ENCODE measurements around the gene FPGS. TPM values are rescaled to one million over a fixed set of nuclear protein-coding genes. Genes with fewer than 3 reads are reported as not detected.

Gene FPGS
- polyA plus RNA-seq, 2 of the 4 experiments (the other 2 are of a cell fraction): 28.8 to 48.5 TPM

DNA sequence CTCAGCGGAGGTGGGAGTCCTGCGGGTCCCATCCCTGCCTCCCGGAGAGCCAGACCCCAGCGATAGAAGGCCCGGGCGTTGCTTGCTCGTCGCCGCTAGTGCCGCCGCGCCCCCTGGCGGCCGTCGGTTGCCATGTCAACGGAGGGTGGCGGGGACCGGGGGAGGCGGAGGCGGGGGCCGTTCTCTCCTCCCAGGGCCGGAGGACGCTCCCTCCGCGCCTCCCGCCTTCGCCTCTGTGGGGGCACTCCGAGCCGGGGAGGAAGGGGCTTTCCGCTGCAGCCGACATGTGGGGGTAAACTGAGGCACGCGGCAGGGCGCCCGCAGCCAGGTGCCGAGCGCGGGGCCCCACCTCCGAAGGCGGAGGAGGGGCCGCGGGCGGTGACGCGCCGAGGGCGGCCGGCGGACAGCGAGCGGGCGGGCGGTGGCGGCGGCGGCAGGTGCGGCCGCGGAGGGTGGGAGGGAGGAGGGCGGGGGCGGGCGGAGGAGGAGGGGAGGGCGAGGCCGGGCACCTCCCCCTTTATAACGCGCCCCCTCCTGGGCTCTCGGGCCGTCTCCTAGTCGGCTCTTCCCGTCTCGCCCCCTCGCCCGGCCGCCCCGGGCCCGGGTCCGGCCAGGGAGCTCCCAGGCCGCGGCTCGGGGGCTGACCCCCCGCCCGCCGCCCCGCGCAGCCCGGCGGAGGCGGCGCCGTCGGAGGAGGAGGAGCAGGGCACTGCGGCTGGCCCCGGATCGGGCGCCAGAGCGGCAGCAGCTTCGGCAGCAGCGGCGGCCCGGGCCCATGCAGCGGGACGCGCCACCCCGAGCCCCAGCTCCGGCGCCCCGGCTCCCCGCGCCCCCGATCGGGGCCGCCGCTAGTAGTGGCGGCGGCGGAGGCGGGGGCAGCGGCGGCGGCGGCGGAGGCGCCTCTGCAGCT is 17.4 kb upstream of the FPGS start:
- CTCF ChIA-PET: interaction anchor here (0.6 to 12.1 kb wide), 56 partner anchors 8 to 405 kb away, joined by 3 to 157 read pairs (median 3); partner anchors contain the start of genes FPGS, ST6GALNAC4 and TOR2A
- TF ChIP-seq HDAC2 (IDR thresholded peaks at IDR 0.05): no peak
- peak; percentile 76 to 96 for TF ChIP-seq RAD21 (conservative IDR thresholded peaks at IDR 0.05 in 1 of 2, IDR thresholded peaks at IDR 0.05 in 1 of 2)
- TF ChIP-seq, protein P1, sequence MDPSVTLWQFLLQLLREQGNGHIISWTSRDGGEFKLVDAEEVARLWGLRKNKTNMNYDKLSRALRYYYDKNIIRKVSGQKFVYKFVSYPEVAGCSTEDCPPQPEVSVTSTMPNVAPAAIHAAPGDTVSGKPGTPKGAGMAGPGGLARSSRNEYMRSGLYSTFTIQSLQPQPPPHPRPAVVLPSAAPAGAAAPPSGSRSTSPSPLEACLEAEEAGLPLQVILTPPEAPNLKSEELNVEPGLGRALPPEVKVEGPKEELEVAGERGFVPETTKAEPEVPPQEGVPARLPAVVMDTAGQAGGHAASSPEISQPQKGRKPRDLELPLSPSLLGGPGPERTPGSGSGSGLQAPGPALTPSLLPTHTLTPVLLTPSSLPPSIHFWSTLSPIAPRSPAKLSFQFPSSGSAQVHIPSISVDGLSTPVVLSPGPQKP (IDR thresholded peaks at IDR 0.05; ENCODE audit: low read depth, low read length): no peak
- TF ChIP-seq BCL3 (IDR thresholded peaks at IDR 0.05): peak; percentile 73; the same call in 1 of the 3 replicates
- TF ChIP-seq SMC3 (IDR thresholded peaks at IDR 0.05): peak; percentile 97
- TF ChIP-seq, protein P2, sequence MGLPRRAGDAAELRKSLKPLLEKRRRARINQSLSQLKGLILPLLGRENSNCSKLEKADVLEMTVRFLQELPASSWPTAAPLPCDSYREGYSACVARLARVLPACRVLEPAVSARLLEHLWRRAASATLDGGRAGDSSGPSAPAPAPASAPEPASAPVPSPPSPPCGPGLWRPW (IDR thresholded peaks at IDR 0.05): no peak
- peak; percentile 86 for TF ChIP-seq MAZ (IDR thresholded peaks at IDR 0.05; ENCODE audit: borderline replicate concordance, low read depth, low read length)
- peak; percentile 90 for TF ChIP-seq CTCF (IDR thresholded peaks at IDR 0.05)
- TF ChIP-seq JUN (IDR thresholded peaks at IDR 0.05): peak in 1 of 2 experiments; percentile 11; a peak in 1 of 5 replicates
- peak; percentile 28 for TF ChIP-seq POLR2A (IDR thresholded peaks at IDR 0.05; ENCODE audit: low read length)
- TF ChIP-seq PHF8 (IDR thresholded peaks at IDR 0.05; ENCODE audit: borderline replicate concordance, low read depth): no peak
- TF ChIP-seq TFCP2L1 (CRISPR knock-in tag; IDR thresholded peaks at IDR 0.05): no peak
- TF ChIP-seq CBX2 (IDR thresholded peaks at IDR 0.05; ENCODE audit: borderline replicate concordance, low read depth): no peak
- Histone ChIP-seq H3K4me1 (peaks cover 11% of the 10 kb centered on the region; the same call in 2 of the 3 replicates), H3K4me3 (peak overlapping the region; percentile 88), H3K27ac (peak overlapping the region; percentile 94 to 99), H3K9me3 (no peaks in the 10 kb centered on the region), H3K4me2 (peak overlapping the region; percentile 75)
- 0% methylated on average over 1 of the region's 123 CpGs for WGBS (ENCODE audit: missing lambda C conversion rate)
- DNase-seq (ENCODE audit: low read depth in 1 of 2, low spot score in 1 of 2) (peak; percentile 85 to 92), FAIRE-seq (no peak), ATAC-seq (peak; percentile 72 to 77)
- POLR2A ChIA-PET: interaction anchor here (0.7 to 1.3 kb wide), 13 partner anchors 9 to 177 kb away, joined by 3 to 12 read pairs (median 3); partner anchors contain the start of genes FPGS, STXBP1 and TOR2A

DNA sequence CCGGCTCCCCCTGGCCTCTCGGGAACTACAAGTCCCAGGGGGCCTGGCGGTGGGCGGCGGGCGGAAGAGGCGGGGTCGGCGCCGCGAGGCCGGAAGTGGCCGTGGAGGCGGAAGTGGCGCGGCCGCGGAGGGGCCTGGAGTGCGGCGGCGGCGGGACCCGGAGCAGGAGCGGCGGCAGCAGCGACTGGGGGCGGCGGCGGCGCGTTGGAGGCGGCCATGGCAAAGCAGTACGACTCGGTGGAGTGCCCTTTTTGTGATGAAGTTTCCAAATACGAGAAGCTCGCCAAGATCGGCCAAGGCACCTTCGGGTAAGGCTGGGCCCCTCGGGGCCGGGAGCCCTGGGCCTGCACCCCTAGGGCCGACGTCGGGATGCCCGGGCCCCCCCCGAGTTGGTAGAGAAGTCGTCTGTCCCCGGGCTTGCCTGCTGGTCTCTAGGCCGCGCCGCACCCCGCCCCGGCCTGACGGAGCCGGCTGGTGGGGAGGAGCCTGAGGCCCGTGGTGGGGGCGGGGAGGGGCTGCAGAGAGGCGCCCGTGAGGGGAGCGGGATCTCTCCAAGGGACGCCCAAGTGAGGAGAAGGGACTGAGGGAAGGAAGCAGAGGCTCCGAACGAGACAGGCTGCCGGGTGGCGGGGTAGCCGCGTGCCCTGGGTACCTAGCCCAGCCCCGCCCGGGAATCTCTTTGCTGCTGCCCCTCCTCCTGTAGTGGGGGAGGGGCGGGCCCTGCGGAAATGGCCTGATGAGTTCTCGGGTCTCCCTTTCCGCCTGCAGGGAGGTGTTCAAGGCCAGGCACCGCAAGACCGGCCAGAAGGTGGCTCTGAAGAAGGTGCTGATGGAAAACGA is 16.5 kb upstream of the FPGS start, which contains the start of gene CDK9:
Gene CDK9, plus strand, starts transcription at position 102 of the 840 bp plus-strand sequence. Its CDS starts 115 bp downstream, at position 217.
- Histone ChIP-seq H3K9me3 (no peaks in the 10 kb centered on the region), H3K27ac (peak within 1 kb of the TSS; percentile 94 to 99), H3K4me1 (peaks cover 11% of the 10 kb centered on the region; the same call in 2 of the 3 replicates), H3K4me3 (peak within 1 kb of the TSS; percentile 88), H3K4me2 (peak within 1 kb of the TSS; percentile 79)
- 4% methylated on average over 16 of the region's 75 CpGs for WGBS (ENCODE audit: missing lambda C conversion rate)
- DNase-seq (ENCODE audit: low read depth in 1 of 2, low spot score in 1 of 2) (peak; percentile 90 to 94), FAIRE-seq (no peak), ATAC-seq (peak; percentile 86 to 88)
- CTCF ChIA-PET: interaction anchor here (0.6 to 12.1 kb wide), 26 partner anchors 11 to 196 kb away, joined by 3 to 157 read pairs (median 4); partner anchors contain the start of genes FPGS and TOR2A
- POLR2A ChIA-PET: interaction anchor here (0.7 to 1.3 kb wide), 12 partner anchors 8 to 178 kb away, joined by 3 to 12 read pairs (median 4); partner anchors contain the start of genes FPGS, STXBP1 and TOR2A
- no peak for TF ChIP-seq NPAS2 (CRISPR knock-in tag; IDR thresholded peaks at IDR 0.05; ENCODE audit: borderline replicate concordance)
- TF ChIP-seq, protein P3, sequence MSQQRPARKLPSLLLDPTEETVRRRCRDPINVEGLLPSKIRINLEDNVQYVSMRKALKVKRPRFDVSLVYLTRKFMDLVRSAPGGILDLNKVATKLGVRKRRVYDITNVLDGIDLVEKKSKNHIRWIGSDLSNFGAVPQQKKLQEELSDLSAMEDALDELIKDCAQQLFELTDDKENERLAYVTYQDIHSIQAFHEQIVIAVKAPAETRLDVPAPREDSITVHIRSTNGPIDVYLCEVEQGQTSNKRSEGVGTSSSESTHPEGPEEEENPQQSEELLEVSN (IDR thresholded peaks at IDR 0.05; ENCODE audit: borderline replicate concordance, low read depth): no peak
- TF ChIP-seq RNF2 (IDR thresholded peaks at IDR 0.05; ENCODE audit: borderline replicate concordance, low read depth): no peak
- TF ChIP-seq EP300 (IDR thresholded peaks at IDR 0.05): no peak
- TF ChIP-seq KDM5A (IDR thresholded peaks at IDR 0.05): no peak
- TF ChIP-seq RARB (CRISPR knock-in tag; IDR thresholded peaks at IDR 0.05): no peak
- TF ChIP-seq BCL3 (IDR thresholded peaks at IDR 0.05): no peak
- TF ChIP-seq MYC (IDR thresholded peaks at IDR 0.05; ENCODE audit: borderline replicate concordance, low read length): no peak; the same call in 1 of the 2 replicates
- no peak for TF ChIP-seq MAZ (IDR thresholded peaks at IDR 0.05; ENCODE audit: borderline replicate concordance, low read depth, low read length)
- peak; percentile 76 for TF ChIP-seq PHF8 (IDR thresholded peaks at IDR 0.05; ENCODE audit: borderline replicate concordance, low read depth)
- peak; percentile 20; the same call in 1 of the 2 replicates for TF ChIP-seq HMGXB4 (CRISPR knock-in tag; IDR thresholded peaks at IDR 0.05; ENCODE audit: borderline replicate concordance)
- TF ChIP-seq GATA3 (IDR thresholded peaks at IDR 0.05; ENCODE audit: borderline replicate concordance): 0 out of 2 replicates have a peak, but pooled peaks have one; percentile 6

Measured in A549 (cell line).